ENCODE measurements around the gene VPS33A.
"Not testable (repeated sequence)": the region's sequence is repeated elsewhere in the genome, so short reads cannot be mapped to it uniquely, and the experiment has no call there.

The VPS33A gene

DNA sequence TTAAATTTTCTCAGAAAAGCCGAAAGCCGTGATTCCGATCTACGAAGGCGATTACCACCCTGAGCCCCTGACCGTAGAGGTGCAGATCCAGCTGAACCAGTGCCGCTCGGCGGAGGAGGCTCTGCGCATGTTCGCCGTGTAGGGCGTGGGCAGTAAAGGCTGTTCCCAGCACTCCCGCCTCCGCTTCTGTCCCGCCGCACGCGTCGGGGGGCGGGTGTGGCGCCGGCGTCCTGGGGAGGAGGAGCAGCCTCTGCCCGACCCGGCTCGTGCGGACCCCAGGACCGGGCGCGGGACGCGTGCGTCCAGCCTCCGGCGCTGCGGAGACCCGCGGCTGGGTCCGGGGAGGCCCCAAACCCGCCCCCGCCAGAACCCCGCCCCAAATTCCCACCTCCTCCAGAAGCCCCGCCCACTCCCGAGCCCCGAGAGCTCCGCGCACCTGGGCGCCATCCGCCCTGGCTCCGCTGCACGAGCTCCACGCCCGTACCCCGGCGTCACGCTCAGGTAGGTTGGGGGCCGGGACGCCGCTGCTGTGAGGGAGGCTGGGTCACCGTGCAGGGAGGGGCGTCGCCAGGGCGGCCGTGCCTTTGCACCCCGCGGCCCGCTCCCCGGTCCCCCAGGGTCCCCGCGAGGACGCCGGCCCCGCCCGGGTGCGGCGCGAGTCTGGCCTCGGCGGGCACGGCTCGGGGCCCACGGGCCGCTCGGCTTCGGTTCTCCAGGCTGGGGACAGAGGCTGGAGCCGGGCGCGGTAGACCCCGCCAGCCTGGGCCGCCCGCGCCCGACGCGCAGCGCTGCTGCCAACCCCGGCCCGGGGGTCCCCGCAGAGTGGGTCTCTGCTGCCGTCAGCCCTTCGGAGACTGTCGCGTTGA is 62.8 kb downstream of the VPS33A start, which contains the start of gene B3GNT4:
B3GNT4 (plus strand) TSS at position 409 of the 866 bp plus-strand sequence. CDS start 910 bp downstream, outside the sequence.
- DNase-seq: peak; percentile 34 to 59

DNA sequence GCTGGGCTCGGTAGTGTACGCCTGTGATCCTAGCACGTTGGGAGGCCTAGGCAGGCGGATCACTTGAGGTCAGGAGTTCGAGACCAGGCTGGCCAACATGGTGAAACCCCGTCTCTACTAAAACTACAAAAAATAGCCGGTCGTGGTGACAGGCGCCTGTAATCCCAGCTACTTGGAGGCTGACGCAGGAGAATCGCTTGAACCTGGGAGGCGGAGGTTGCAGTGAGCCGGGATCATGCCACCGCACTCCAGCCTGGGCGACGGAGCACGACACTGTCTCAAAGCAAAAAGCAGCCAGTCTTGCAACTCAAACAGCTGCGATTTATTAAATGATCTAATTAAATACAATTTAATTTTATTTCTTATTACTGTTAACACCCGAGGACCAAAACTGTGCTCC is 63.5 kb downstream of the VPS33A start:
- DNase-seq: not testable (repeated sequence)

DNA sequence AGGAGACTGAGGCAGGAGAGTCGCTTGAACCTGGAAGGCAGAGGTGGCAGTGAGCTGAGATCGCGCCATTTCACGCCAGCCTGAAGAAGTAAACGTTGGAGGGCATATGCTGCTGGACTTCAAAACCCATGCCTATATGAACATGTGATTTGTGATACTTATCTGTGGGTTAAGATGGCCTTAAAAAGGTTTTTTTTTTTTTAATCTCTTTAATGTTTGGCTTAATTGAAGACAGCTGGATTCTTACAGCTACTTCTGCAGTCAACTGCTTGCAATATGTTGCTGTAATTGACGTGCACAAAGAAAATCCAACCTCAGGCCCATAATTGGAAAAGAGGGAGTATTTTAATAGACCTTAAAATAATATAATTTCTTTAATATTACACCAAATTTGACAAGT is 64.3 kb downstream of the VPS33A start:
- DNase-seq: no peak

DNA sequence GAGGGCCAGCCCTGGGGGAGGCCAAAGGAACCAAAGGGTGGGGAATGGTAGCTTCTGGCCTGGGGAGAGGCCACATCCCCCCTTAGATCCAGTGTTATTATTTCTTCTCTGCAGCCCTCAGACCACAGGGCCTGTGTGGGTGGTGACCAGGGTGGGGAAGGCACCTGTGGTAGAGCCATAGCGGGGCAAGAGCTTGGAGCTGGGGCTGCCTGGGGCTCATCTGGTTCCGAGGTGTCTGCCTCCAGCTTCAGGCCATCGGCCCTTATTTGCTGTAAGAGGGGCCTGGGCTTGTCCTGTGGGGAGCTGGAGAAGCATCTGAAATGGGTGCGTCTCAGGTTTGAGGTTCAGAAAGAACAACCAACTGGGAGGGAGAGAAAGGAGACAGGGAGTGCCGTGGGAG is 64.9 kb downstream of the VPS33A start:
- no peak for DNase-seq

DNA sequence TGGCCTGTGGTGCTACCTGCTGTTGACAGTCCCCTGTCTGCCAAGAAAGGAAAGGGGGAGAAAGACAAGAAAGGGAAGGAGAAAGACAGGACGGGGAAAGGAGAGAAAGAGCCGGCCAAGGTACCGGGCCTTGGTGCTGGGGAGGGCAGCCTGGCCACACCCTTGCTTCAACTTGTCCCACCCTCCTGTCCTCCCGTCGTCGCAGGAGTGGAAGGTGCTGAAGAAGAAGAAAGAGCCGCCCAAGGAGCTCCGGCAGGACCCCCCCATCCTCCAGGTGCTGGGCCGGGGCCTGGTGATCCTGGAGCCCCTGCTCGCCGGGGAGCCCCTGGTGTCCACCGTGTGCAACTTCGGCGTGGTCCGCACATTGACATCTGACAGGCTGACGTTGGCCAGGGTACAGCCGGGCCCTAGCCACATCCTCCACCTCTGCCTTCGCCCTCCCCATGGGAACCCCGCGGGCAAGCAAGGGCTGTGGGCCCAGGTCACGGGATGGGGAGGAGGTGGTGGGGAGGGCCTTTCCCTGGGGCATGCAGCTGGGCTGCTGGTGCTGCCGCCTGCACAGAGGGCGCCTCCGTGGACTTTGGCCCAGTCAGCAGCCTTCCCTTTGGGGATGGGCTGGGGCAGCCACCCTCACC is 65.6 kb downstream of the VPS33A start:
- no peak for DNase-seq

DNA sequence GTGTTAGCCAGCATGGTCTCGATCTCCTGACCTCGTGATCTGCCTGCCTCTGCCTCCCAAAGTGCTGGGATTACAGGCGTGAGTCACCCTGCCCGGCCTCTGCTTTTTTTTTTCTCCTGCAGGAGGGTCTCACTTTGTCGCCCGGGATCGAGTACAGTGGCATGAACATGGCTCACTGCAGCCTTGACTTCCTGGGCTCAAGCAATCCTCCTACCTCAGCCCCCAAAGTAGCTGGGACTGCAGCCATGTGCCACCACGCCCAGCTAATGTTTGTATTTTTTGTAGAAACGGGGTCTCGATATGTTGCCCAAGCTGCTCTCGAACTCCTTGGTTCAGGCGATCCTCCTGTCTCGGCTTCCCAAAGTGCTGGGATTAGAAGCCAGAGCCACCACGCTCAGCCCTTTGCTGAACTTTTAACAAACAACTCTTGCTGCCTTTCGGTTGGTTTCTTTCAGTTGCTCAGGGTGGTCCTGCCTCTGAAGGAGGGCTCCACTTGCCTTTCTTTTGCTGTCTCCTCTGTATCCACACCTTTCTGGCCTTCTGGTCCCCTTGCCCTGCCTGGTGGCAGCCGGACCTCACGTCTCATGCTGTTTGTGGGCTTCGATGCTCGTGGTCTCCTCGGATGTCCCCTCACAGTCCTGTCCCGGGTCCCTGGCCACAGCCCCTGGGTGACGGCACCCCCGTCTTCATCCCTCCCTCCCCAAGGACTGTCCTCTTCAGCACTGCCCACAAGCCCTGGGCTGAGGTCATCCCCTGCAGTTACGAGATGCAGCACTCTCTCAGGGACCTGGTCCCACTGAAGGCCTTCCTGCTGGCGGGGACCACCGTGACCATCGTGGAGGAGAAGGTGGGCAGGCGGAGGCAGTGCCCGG is 66.6 kb downstream of the VPS33A start:
- DNase-seq: no peak

DNA sequence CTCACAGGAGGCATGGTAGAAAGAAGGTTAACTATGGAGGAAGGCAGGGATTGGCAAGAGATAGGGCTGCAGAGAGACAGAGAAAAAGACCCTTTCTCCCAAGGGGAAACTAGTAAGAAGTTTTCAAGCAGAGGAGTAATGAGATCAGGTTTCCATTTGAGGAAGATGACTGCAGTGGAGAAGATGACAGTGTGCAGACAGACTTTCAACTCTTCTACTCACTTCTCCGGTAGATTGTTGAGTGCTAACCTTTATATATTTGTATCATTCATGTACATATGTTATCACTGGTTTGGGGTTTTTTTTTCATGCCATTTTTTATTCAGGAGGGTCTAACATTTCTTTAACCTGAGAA is 68.7 kb downstream of the VPS33A start:
- no peak for DNase-seq

DNA sequence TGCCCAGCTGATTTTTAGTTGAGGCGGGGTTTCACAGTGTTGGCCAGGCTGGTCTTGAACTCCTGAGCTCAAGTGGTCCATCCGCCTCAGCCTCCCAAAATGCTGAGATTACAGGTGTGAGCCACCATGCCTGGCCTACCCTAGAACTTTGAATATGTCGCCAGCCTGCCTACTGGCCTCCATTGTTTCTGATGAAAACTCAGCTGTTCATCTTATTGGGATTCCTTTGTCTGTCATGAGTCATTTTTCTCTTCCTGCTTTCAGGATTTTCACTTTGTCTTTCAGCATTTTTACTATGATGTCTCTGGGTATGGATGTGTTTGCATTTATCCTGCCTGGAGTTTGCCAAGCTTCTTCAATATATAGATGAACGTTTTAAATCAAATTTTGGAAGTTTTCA is 70.9 kb downstream of the VPS33A start:
- no peak for DNase-seq

DNA sequence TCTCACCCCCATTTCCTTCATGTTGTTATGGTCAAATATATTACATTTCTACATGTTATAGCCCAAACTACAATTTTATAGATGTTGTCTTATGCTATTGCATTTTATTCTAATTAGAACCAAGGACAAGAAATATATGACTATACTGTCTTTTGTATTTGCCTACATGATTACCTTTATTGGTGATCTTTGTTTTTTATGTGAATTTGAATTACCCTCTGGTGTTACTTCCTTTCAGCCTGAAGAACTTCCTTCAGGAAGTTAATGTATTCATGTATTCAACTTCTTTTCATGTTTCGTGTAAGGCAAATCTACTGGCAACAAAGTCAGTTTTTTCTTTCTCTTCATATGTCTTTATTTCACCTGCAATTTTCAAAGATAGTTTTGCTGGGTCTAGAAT is 71.5 kb downstream of the VPS33A start:
- no peak for DNase-seq

DNA sequence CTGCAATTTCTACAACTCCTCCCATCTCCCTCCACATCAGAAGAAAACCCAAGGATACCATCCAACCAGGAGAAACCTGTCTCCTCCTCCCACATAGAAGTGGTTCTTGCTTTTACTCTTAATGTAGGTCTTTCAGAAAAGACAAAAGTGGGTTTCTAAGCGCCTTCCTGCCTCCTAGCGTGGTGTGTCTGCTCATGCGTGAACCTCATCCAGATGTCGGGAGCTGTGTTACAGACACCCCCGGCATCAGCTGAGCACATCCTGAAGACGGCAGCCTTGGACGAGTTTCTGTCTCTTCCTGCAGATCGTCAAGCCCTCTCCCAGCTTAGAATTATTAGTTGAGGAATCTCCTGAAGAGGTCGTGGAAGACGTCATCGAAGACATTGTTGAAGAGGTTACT is 73.9 kb downstream of the VPS33A start:
- no peak for DNase-seq

DNA sequence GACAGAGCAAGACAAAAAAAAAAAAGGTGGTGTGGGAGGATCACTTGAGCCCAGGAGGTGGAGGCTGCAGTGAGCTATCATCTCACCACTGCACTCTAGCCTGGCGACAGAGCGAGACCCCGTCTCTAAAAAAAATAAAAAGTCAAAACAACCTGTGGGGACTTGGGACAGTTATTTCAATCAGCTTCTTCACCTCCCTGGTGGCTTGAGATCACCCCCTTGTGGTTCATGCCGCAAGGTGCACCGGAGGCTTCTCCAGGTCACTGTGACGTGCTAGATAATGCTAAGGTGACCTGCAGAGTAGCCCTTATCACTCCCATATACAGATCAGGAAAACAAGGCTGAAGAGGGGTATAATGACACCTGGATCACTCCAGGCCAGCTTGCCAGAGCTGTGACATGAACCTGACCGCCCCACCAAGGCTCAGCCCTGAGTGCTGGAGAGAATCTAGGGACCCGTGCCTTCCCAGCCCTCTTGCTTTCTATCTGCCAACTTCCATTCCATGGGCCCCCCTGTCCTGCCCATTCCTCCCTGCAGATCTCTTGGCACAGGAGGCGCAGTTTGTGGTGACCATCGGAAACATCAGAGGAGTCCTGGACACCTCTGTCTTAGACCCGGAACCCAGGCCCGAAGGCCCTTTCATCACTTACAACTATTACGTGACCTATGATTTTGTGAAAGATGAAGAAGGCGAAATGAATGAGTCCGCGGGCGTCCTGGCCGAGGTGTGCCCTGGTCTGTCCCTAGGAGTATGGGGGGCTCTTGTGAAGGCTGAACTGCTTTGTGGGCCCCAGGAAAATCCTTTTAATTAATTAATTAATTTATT is 75.2 kb downstream of the VPS33A start:
- peak; percentile 21 to 59 for DNase-seq

DNA sequence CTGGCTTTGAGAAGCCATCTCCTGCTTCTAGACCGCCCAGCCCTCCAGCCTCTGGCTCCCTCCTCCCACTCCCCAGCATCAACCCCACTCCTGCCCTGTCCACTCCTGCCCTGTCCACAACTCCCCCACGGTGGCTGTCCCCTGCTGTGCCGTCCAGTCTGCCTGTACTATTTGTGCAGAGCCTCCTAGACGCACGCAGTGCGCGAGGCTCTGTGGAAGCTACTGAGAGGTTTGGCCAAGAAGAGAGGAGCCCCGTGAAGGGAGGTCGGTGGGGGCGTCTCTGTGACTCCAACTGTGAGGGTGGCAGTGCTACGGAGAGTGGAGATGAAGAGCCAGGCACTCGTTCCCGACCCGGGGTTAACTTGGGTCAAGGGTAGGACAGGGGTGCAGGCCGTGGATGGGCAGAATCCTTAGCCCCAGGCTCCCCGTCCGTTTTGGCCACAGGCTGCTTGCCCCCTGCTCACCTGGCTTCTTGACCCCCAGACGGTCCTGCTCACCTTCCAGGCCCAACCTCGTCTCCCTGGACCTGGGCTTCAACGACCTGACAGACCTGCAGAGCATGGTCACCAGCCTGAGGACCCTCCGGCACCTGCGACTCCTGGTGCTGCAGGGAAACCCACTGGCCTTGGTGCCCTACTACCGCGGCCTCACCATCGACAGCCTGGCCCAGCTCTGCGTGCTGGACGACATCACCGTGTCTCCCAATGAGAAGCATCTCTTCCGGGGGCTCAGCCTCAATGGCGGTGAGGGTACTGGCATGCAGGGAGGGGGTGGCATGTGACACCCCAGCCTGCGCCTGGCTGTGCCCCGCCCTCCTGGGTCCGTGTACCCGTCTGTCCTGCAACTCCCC is 76.4 kb downstream of the VPS33A start:
- DNase-seq: no peak

DNA sequence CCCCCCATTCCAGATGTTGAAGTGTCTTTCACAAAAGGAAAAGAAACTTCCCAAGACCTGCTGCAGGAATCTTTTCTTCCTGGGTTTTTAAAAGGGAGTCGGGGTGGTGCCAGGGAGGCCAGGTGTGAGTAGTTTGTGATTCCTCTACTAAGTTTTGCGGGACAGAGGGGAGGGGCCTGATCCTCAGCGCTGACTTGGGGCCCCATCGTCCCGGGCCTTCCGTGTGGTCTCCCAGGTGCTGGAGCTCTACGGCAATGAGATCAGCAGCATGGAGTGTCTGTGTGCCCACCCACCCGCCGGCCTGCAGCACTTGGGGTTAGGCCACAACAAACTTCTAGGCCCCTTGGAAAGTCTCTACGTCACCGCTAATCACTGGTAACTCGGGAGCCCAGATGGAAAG is 78.8 kb downstream of the VPS33A start:
- no peak for DNase-seq

DNA sequence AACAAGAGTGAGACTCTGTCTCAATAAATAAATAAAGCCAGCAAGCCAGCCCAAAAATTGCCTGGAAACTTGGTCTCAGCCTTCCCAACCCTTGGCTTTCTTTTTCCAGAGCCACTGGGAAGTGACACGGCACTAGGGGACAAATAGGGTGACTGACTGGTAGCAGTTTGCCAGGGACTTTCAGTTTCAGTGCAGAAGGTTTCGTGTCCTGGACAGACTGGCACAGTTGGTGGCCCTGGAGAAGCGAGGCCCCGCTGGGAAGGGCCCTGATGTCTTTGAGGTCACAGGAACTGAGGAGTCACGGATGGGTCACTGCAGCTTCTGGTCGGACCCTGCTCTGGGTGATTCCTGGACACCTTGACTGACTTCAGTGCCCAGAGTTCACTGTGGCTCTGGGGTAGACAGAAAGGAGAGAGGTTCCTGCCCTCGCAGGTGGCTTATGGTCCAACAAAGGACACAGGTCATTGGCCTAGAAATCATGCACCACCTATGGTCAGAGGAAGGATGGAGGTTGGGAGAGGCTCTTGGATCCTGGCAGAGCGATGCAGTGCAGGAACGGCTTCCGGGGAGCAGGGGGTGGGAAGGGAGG is 80.7 kb downstream of the VPS33A start:
- DNase-seq: no peak

DNA sequence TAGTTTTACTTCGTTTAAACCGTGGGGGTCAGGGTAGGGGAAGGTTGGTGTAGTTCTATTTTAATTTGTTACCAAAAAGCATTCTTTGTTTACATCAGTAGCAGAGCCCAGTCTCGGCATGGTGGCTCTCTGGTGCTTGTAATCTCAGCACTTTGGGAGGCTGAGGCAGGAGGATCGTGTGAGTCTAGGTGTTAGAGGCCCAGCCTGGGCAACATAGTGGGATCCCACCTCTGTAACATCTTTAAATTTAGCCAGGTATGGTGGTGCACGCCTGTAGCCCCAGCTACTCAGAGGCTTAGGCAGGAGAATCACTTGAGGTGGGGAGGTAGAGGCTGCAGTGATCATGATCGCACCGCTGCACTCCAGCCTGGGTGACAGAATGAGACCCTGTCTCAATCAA is 81.2 kb downstream of the VPS33A start:
- DNase-seq: no peak

DNA sequence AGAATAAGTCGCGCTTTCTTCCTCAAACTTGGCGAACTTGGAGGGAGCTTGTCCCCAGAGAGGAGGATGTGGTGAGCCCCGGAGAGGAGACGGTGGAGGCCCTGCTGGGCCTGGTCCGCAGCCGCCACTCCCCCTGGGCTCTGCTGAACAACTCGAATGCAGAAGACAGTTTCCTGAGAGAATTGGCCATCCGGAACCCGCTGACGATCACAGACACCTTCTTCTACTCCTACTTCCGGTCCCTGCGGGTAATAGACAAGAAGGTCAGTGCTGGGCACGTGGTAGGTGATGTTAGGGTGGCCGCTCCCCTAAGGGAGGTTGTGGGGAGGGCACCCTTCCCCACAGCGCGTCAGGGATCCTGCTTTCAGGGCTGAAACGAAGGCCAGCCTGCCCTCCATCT is 81.8 kb downstream of the VPS33A start:
- no peak for DNase-seq

DNA sequence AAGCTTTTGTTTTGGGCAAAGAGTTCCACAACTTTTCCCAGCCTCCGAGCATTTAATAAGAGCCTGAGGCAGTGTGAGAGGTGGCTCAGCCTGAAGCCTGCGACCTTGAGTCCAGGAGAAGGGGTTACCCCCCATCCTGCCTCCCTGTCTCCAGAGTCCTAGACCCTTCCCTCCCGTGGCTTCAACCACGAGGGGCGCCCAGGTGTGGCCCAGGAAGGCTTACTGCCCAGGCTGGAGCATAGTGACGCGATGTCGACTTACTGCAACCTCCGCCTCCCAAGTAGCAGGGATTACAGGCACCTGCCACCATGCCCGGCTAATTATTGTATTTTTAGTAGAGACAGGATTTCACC is 82.7 kb downstream of the VPS33A start:
- DNase-seq: no peak

DNA sequence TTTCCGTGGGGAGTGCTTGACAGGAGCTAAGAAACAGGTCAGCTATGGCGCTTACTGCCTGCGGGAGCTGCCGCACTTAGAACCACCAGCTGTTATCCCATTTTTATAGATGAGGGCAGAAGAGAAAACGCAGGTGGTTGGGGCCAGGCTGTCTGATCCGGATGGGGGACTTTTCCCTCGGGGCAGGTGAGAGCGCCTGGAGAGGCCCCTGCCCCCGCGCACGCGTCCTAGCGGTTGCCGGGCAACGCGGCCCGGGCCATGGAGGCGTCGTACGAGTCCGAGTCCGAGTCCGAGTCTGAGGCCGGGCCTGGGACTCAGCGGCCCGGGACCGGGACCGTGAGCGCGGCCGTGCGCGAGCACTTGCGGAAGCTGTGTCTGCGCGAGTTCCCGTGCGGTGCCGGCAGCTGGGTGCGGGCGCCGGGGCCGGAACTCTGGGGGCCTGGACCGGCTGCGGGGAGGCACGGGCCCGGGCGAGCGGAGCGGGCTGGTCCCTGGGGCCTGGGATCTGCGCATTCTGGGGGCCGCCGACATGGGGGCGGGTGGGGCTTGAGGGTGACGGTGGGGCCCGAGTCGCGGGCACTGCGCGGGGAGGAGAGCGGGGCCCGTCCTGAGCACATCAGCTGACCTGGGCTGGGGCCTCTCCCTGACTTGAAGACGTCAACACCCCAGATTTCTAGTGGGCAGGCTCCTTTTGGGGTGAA is 83.3 kb downstream of the VPS33A start, which contains the start of gene LRRC43:
LRRC43 (plus strand) TSS at position 237 of the 701 bp plus-strand sequence; CDS start at position 259, 22 bp downstream.
- no peak for DNase-seq

All from SW 1271 (cell line).